GM18951 (cell line): ENCODE results near the gene C1orf122.

ENCODE experiments used
- POLR2A ChIP-seq: IDR thresholded peaks from 4 replicates; pipeline ENCODE4 v1.6.1; 2011; ENCODE audit warnings: mild to moderate bottlenecking; ENCODE audit not compliant: insufficient read length, insufficient read depth; ENCODE audit errors: extremely low read depth
- in situ Hi-C: fragments of 300-500 bp; cut with MboI; formaldehyde crosslinking; loops from one replicate; pipeline ENCODE4 v1.12.0; 2022; ENCODE audit warnings: low sequenced_read_pairs, mixed read lengths, inconsistent platforms; ENCODE audit not compliant: unreplicated experiment

C1orf122 gene

GRCh38 chr1:37844536-37844935 is 36.9 kb downstream of the C1orf122 start:
- no peak for TF ChIP-seq POLR2A
- in situ Hi-C loops, result no loop called here

GRCh38 chr1:37845049-37845646 is 37.6 kb downstream of the C1orf122 start:
- TF ChIP-seq POLR2A, result no peak

GRCh38 chr1:37845786-37846185 is 38.2 kb downstream of the C1orf122 start:
- TF ChIP-seq POLR2A, result no peak
- in situ Hi-C loops, result no loop called here

More at GRCh38 chr1:37845049-37845646, 37.6 kb downstream of the C1orf122 start:
- in situ Hi-C loops, result no loop called here

- in situ Hi-C loops, result no loop called here
These were observed 39.2 kb downstream of the C1orf122 start for GRCh38 chr1:37846647-37847339.

GRCh38 chr1:37849480-37849879 is 41.9 kb downstream of the C1orf122 start:
- in situ Hi-C loops, result no loop called here
- no peak for TF ChIP-seq POLR2A

More at GRCh38 chr1:37846647-37847339, 39.2 kb downstream of the C1orf122 start:
- no peak for TF ChIP-seq POLR2A

GRCh38 chr1:37850352-37850955 is 42.9 kb downstream of the C1orf122 start:
- in situ Hi-C loops, result loop anchor here (10.0 kb wide), 1 partner anchor 266 kb away; no protein-coding TSS in a partner anchor
- no peak for TF ChIP-seq POLR2A

GRCh38 chr1:37851262-37851661 is 43.7 kb downstream of the C1orf122 start:
- TF ChIP-seq POLR2A, result no peak
- in situ Hi-C loops, result loop anchor here (10.0 kb wide), 1 partner anchor 266 kb away; no protein-coding TSS in a partner anchor

- TF ChIP-seq POLR2A, result no peak
- in situ Hi-C loops, result loop anchor here (10.0 kb wide), 1 partner anchor 267 kb away; no protein-coding TSS in a partner anchor
These were observed 44.2 kb downstream of the C1orf122 start for GRCh38 chr1:37851782-37852210.

- in situ Hi-C loops, result loop anchor here (10.0 kb wide), 1 partner anchor 268 kb away; no protein-coding TSS in a partner anchor
- TF ChIP-seq POLR2A, result no peak
These were observed 45.6 kb downstream of the C1orf122 start for GRCh38 chr1:37853157-37853556.

- TF ChIP-seq POLR2A, result no peak
- in situ Hi-C loops, result loop anchor here (10.0 kb wide), 1 partner anchor 270 kb away; no protein-coding TSS in a partner anchor
These were observed 46.8 kb downstream of the C1orf122 start for GRCh38 chr1:37854406-37854805.
